HL-60/S4 treated with retinoic acid at 250 ng/mL for 4 days and 3 days (cell line): ENCODE measurements around the gene PFDN6.
"Not testable (repeated sequence)": the region's sequence is repeated elsewhere in the genome, so short reads cannot be mapped to it uniquely, and the experiment has no call there.

Source experiments
- in situ Hi-C: fragments of 300-500 bp; cut with MboI; formaldehyde crosslinking; loops from 2 replicates; pipeline ENCODE4 v1.7.0; 2022; ENCODE audit warnings: low sequenced_read_pairs

Gene PFDN6

GRCh38 chr6:33273129-33273923 is 16.1 kb upstream of the PFDN6 start:
- in situ Hi-C loops = no loop called here

- in situ Hi-C loops = no loop called here
These were observed 15.2 kb upstream of the PFDN6 start for GRCh38 chr6:33273924-33274902.

GRCh38 chr6:33275795-33276580 is 13.4 kb upstream of the PFDN6 start:
- in situ Hi-C loops = not testable (repeated sequence)

- in situ Hi-C loops = no loop called here
These were observed 12.9 kb upstream of the PFDN6 start for GRCh38 chr6:33276581-33276863.

- in situ Hi-C loops = no loop called here
These were observed 12.3 kb upstream of the PFDN6 start, which contains the start of gene B3GALT4 for GRCh38 chr6:33276864-33277662. TSS of gene B3GALT4 (plus strand) at chr6:33277123. CDS start at chr6:33277420, 297 bp downstream.

GRCh38 chr6:33277663-33278391 is 11.6 kb upstream of the PFDN6 start:
- in situ Hi-C loops = no loop called here

GRCh38 chr6:33278392-33278741 is 11.0 kb upstream of the PFDN6 start:
- in situ Hi-C loops = no loop called here

- in situ Hi-C loops = no loop called here
These were observed 10.6 kb upstream of the PFDN6 start for GRCh38 chr6:33278810-33279209.

GRCh38 chr6:33279257-33279695 is 10.1 kb upstream of the PFDN6 start:
- in situ Hi-C loops = no loop called here

GRCh38 chr6:33279971-33280511 is 9.4 kb upstream of the PFDN6 start:
- in situ Hi-C loops = no loop called here

- in situ Hi-C loops = no loop called here
These were observed 8.9 kb upstream of the PFDN6 start for GRCh38 chr6:33280539-33280938.

GRCh38 chr6:33285214-33285613 is 4.2 kb upstream of the PFDN6 start:
- in situ Hi-C loops = not testable (repeated sequence)

- in situ Hi-C loops = no loop called here
These were observed 2.2 kb upstream of the PFDN6 start for GRCh38 chr6:33286946-33287914.

- in situ Hi-C loops = no loop called here
These were observed 1.1 kb upstream of the PFDN6 start for GRCh38 chr6:33288141-33288920.

GRCh38 chr6:33289784-33290315 is 449 bp downstream of the PFDN6 start:
- in situ Hi-C loops = no loop called here

GRCh38 chr6:33290459-33290858 is 1.1 kb downstream of the PFDN6 start:
- in situ Hi-C loops = no loop called here

GRCh38 chr6:33292996-33293682 is 3.7 kb downstream of the PFDN6 start:
- in situ Hi-C loops = no loop called here
